Fibroblast of skin of left quadriceps (primary cell): ENCODE measurements around the gene SPINT2.
"Not testable (repeated sequence)": the region's sequence is repeated elsewhere in the genome, so short reads cannot be mapped to it uniquely, and the experiment has no call there.

Source experiments
- DNase-seq, 2 experiments: peaks; one replicate each; pipeline ENCODE4 v3.0.0-alpha.2; 2013; ENCODE audit warnings: low read depth in 2 of 2

SPINT2 gene

DNA sequence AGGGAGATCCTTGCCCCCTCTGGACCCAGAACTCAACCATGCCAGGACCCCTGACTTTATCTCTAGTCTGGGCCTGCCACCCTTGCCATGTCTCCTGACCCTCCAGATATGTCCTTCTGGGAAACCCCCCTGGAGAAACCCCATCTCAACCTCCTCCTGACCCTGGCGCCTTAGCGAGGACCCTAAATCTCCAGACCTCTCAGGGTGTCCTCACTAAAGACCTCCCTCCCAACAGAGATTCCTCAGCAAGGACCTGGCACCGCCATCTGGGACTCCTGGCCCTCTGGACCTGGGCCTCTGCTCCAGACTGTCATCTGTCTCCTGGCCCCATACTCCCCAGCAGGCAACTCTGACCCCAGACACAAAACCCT is 56.6 kb downstream of the SPINT2 start:
- DNase-seq = no peak

DNA sequence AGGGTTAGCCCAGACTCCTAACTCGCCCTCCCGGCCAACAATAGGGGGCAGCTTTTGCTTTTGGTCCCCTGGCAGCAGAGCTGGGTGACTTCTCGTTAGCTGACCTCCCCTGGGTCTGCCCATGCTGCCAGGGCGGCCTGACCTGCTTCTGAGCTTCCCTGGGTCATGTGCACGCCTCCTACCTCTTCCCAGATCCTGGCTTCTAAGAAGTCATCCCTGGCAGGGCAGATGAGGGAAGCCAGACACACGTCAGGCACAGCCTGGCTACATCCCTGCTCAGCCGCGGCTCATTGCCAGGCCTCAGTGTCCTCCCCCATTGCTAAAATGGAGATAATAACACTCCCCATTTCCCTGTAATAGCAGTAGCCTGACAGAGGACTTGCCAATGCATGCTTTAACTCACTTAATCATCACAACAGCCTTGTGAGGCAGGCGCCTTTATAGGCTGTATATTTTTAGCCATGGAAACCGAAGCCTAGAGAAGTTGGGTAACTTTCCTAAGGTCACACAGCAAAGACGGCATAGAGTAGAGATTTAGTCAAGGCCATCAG is 57.3 kb downstream of the SPINT2 start:
- no peak for DNase-seq

DNA sequence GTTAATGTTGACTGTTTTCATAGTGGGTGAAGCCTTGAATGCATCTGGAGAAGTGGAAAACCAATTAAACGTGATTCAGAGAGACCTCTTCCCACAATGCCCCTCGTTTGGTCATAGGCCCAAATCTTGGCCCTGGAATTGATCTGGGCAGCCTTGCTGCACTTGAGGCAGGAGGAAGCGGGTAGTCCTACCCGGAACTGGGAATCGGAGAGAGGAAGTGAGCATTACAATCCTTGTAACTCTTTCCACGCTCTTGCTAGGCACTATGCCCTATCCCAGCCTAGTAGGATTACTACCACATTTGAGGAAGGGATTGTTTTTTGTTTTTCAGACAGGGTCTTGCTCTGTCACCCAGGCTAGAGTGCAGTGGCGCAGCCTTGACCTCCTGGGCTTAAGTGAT is 58.9 kb downstream of the SPINT2 start:
- no peak for DNase-seq

DNA sequence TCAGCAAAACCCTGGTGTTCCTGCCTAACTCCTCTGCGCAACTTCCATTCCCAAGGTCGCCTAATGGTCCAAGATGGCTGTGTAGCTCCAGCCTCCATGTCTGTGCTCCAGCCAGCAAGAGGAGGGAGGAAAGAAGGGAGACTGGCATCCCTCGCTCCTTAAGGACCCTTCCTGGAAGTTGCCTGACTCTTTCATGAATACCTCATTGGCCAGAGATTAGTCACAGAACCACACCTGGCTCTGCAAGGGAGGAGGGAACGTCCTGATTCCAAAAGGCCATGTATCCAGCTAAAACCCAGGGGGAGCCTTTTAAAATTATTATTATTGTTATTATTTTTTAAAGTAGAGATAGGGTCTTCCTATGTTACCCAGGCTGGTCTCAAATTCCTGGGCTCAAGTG is 60.1 kb downstream of the SPINT2 start:
- no peak for DNase-seq

DNA sequence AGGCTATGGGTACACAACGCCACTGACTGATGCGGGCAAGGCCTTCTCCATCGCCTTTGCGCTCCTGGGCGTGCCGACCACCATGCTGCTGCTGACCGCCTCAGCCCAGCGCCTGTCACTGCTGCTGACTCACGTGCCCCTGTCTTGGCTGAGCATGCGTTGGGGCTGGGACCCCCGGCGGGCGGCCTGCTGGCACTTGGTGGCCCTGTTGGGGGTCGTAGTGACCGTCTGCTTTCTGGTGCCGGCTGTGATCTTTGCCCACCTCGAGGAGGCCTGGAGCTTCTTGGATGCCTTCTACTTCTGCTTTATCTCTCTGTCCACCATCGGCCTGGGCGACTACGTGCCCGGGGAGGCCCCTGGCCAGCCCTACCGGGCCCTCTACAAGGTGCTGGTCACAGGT is 62.2 kb downstream of the SPINT2 start:
- no peak for DNase-seq

DNA sequence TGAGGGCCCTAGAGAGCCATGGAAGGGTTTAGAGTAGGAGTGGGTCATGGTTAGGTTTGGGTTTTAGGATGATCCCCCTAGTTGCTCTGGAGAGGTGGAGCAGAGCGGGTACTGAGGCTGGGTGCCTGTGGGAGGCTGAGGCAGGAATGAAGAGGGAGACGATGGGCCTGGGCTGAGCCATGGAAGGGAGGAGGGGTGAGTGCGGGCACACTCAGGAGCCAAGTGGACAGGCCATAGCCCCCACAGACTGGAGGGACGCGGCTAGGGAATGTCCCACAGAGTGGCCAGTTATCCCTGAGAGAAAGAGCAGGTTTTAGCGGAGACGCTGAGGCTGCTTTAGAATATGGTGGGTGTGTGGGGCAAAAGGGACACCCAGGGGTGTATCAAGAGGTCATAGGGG is 65.3 kb downstream of the SPINT2 start:
- DNase-seq = no peak

DNA sequence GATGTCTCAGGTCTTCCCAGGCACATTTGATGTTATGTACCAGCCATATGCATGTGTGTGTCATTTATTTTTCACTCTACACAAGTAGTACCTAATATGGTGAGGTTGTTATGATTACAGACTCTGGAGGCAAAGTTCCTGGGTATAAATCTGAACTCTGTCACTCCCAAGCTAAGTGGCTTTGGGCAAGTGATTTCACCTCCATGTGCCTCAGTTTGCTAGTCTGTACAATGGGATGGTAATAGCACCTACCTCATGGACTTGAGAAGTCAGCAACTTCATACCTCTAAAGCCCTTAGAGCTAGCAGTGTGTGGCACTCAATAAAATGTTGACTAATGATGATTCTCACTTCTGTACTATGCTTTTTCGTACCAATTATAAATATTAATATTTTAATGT is 67.4 kb downstream of the SPINT2 start:
- DNase-seq = no peak

DNA sequence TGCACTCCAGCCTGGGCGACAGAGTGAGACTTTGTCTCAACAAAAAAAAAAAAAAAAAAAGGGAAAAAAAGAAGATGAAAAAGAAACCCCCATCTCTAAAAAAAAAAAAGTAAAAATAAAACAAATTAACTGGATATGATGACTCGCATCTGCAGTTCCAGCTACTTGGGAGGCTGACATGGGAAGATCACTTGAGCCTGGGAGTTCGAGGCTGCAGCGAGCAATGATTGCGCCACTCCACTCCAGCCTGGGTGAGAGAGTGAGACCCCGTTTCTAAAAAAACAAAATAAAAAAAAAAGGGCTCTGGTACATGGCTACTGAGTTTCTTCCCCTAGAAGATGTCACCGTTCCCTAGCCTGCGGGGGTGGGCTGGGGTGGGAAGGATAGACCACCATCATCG is 68.9 kb downstream of the SPINT2 start:
- DNase-seq = no peak

DNA sequence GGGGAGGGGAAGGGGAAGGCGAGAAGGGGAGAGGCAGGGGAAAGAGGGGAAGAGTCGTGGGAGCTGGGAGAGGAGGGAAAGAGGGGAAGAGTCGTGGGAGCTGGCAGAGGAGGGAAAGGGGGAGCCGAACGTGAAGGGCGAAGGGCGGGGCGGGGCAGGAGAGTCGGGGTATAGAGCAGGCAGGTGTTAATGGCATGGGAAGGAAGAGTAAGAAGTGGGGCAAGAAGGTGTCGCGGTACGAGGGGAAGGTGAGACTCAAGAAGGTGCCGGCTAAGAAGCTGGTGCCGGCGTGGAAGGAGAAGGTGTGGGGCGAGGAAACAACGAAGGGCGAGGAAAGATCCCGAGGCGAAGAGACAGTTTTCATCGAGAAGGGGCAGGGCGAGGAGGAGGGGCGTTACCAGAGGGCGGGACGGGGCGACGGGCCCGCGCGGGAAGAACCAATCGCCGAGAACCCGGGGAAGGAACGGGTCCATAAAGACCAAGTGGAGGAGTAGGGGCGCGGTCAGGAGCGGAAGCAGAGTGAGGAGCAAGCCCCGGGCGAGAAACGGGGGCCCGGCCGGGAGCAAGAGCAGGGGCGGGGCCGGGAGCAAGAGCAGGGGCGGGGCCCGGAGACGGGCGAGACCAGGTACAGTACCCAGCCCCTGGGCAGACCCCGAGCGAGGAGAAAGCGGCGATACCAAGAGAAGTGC is 71.7 kb downstream of the SPINT2 start:
- peak; percentile 82 to 87 for DNase-seq

DNA sequence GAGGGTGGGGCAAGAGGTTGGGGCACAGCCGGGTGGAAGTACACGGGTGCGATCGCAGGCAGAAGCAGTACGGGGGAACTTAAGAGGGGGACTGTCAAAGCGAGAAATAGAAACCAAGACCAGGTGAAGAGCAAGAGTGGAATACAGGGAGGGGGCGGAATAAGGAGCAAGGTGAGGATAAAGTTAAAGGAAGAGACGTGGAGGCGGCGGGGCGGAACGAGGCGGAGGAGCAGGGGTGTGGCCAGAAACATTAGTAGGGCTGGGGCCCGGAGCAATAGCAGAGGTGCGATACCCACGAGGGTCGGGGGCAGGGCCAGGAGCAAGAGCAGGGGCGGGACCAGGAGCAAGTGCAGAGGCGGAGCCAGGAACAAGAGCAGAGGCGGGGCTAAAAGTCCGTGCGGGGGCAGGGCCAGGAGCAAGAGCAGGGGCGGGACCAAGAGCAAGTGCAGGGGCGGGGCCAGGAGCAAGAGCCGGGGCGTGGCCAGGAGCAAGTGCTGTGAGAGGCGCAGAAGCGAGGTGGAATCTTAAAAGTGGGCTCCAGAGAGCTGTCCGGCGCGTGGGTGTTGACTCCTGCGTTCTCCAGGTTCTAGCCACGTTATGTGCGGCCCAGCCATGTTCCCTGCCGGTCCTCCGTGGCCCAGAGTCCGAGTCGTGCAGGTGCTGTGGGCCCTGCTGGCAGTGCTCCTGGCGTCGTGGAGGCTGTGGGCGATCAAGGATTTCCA is 72.4 kb downstream of the SPINT2 start:
- peak; percentile 54 to 55 for DNase-seq

DNA sequence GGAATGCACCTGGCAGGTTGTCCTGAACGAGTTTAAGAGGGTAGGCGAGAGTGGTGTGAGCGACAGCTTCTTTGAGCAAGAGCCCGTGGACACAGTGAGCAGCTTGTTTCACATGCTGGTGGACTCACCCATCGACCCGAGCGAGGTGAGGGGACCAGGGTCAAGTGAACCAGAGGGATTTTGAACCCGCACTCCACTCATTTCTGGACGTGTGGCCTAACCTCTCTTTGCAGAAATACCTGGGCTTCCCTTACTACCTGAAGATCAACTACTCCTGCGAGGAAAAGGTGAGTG is 72.9 kb downstream of the SPINT2 start:
- no peak for DNase-seq

DNA sequence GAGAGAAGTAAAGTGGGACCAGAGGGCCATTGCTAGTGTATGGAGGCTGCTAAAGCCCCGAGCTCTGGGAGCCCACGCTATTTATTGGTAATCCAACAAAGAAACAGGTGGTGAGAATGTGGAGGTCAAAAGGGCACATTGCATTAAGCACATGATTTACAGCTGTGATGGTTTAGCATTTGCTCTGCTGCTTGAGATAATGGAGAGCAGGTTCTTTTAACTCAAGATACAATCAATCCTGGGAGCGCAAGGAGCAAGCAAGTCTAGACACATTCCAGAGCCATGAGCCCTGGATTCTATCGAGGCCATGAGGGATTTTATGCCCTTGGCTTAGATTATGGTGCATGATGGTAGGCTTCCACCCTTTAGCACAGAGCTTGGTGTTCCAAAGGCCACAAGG is 74.6 kb downstream of the SPINT2 start:
- DNase-seq = not testable (repeated sequence)

DNA sequence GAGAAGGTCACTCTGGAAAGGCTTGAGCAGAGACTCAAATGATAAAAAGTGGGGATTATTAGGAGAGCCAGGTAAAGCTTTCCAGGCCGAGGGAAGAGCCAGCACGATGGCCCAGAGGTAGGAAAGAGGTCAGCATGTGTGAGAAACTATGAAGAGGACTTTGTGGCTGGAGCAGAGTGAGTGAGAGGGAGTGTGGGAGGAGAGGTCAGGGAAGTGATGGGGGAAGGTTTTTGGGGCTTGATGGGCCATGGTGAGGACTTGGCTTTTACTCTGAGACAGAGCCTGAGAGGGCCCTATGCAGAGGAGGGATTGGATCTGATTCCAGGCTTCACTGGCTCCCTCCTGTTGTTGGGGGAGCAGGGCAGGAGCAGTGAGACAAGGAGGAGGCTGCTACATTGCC is 76.6 kb downstream of the SPINT2 start:
- no peak for DNase-seq
